Endodermal cell (in vitro differentiated cells): Measurements from ENCODE around the gene HELB. TPM values are rescaled to one million over a fixed set of nuclear protein-coding genes. Genes with fewer than 3 reads are reported as not detected.

Experiments
- DNase-seq: peaks from one replicate; pipeline ENCODE4 v3.0.0-alpha.2; 2017
- H3K27ac ChIP-seq: 2 replicates; pipeline ENCODE4 v1.5.1; 2013; ENCODE audit warnings: mild to moderate bottlenecking, low read depth, low read length, moderate library complexity
- H3K27me3 ChIP-seq: 2 replicates; pipeline ENCODE4 v1.6.1; 2013; ENCODE audit warnings: mild to moderate bottlenecking, low read length, moderate library complexity; ENCODE audit not compliant: insufficient read depth, control insufficient read depth, poor library complexity, severe bottlenecking
- H3K36me3 ChIP-seq: 2 replicates; pipeline ENCODE4 v1.7.0; 2013; ENCODE audit warnings: mild to moderate bottlenecking, low read length, moderate library complexity; ENCODE audit not compliant: control insufficient read depth, insufficient read depth
- H3K4me1 ChIP-seq: one replicate; pipeline ENCODE4 v1.7.0; 2013; ENCODE audit warnings: low read length; ENCODE audit not compliant: control insufficient read depth, insufficient read depth
- H3K4me3 ChIP-seq: 2 replicates; pipeline ENCODE4 v1.5.1; 2013; ENCODE audit warnings: mild to moderate bottlenecking, low read length, moderate library complexity
- H3K9ac ChIP-seq: 2 replicates; pipeline ENCODE4 v1.6.1; 2013; ENCODE audit warnings: mild to moderate bottlenecking, low read length, moderate library complexity; ENCODE audit not compliant: poor library complexity, severe bottlenecking; ENCODE audit errors: extremely low read depth
- H3K9me3 ChIP-seq: 2 replicates; pipeline ENCODE4 v1.6.1; 2013; ENCODE audit warnings: mild to moderate bottlenecking, low read length, moderate library complexity; ENCODE audit not compliant: control insufficient read depth
- H3K27ac Mint-ChIP-seq: 2 replicates; pipeline ENCODE4 v1.8.0; 2020; ENCODE audit warnings: mixed read lengths
- H3K27me3 Mint-ChIP-seq: 2 replicates; pipeline ENCODE4 v1.8.0; 2021; ENCODE audit warnings: mild to moderate bottlenecking, mixed read lengths; ENCODE audit not compliant: insufficient read depth
- H3K36me3 Mint-ChIP-seq: 2 replicates; pipeline ENCODE4 v1.8.0; 2020; ENCODE audit warnings: low read depth, mixed read lengths
- H3K4me1 Mint-ChIP-seq: 2 replicates; pipeline ENCODE4 v1.8.0; 2020; ENCODE audit warnings: mixed read lengths
- H3K4me3 Mint-ChIP-seq: 2 replicates; pipeline ENCODE4 v1.8.0; 2020; ENCODE audit warnings: mild to moderate bottlenecking, moderate library complexity, mixed read lengths
- H3K9me3 Mint-ChIP-seq: 2 replicates; pipeline ENCODE4 v1.8.0; 2020; ENCODE audit warnings: mild to moderate bottlenecking, mixed read lengths
- WGBS, 2 experiments: methylation state at CpG; one replicate each; pipeline versions ENCODE4 v1.1.5 to v1.1.7; 2013; ENCODE audit warnings: missing lambda C conversion rate in 2 of 2, mixed read lengths in 1 of 2; ENCODE audit not compliant: insufficient coverage in 1 of 2, insufficient read length in 1 of 2; 5-methylcytosine and 5-hydroxymethylcytosine counted together
- total RNA-seq, 2 donors: library from RNA; stranded (reverse); fragmentation: NEBNext Ultra II Directional in 1 of 2; extraction: Animal tissue kit (Norgen Biotek cat#: 25700) in 1 of 2; gene quantifications; 2 replicates in 1 of 2; 3 replicates in 1 of 2; pipeline ENCODE4 v1.2.1, GENCODE V29; 2021
- TF ChIP-seq, protein P1 (sequence below): fragments of 200-600 bp; sonication (generic); conservative IDR thresholded peaks from 2 replicates; pipeline ENCODE4 v1.5.0; 2021; ENCODE audit warnings: antibody characterized with exemption, mild to moderate bottlenecking

Gene HELB
- total RNA-seq, 2 donors from 2014 or later = 6.2 to 11.0 TPM

DNA sequence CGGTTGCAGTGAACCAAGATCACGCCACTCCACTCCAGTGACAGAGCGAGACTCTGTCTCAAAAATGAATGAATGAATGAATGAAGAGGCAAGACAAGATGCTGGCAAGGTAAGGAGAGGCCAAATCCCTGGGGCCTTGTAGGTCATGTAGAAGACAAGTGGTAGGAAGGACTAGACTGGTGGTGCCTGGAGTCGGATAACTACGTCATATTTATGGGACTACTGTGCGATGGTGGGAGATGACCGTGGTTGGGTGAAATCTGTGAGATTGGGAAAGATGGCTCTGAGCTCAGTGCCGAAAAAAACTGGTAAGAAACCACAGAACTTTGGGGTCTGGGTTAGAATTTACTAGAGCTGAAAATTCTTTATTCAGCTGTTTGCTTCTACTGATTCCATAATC lies 50.6 kb downstream of the HELB start:
- Mint-ChIP-seq H3K27ac (no peak overlapping the region), H3K4me3 (no peak overlapping the region), H3K9me3 (no peaks in the 10 kb centered on the region), H3K4me1 (no peaks in the 10 kb centered on the region), H3K27me3 (no peaks in the 10 kb centered on the region), H3K36me3 (peaks cover 14% of the 10 kb centered on the region)
- no peak overlapping the region for H3K27ac ChIP-seq
- no peaks in the 10 kb centered on the region for H3K4me1 ChIP-seq
- H3K9ac ChIP-seq = no peak overlapping the region
- TF ChIP-seq, protein P1, sequence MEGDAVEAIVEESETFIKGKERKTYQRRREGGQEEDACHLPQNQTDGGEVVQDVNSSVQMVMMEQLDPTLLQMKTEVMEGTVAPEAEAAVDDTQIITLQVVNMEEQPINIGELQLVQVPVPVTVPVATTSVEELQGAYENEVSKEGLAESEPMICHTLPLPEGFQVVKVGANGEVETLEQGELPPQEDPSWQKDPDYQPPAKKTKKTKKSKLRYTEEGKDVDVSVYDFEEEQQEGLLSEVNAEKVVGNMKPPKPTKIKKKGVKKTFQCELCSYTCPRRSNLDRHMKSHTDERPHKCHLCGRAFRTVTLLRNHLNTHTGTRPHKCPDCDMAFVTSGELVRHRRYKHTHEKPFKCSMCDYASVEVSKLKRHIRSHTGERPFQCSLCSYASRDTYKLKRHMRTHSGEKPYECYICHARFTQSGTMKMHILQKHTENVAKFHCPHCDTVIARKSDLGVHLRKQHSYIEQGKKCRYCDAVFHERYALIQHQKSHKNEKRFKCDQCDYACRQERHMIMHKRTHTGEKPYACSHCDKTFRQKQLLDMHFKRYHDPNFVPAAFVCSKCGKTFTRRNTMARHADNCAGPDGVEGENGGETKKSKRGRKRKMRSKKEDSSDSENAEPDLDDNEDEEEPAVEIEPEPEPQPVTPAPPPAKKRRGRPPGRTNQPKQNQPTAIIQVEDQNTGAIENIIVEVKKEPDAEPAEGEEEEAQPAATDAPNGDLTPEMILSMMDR = no peak
- peaks cover under 1% of the 10 kb centered on the region for H3K36me3 ChIP-seq
- 92 to 97% methylated on average over 7 to 8 of the region's 8 CpGs for WGBS, 2 experiments
- H3K9me3 ChIP-seq = no peaks in the 10 kb centered on the region
- H3K27me3 ChIP-seq = no peaks in the 10 kb centered on the region
- no peak overlapping the region for H3K4me3 ChIP-seq
- DNase-seq = no peak

DNA sequence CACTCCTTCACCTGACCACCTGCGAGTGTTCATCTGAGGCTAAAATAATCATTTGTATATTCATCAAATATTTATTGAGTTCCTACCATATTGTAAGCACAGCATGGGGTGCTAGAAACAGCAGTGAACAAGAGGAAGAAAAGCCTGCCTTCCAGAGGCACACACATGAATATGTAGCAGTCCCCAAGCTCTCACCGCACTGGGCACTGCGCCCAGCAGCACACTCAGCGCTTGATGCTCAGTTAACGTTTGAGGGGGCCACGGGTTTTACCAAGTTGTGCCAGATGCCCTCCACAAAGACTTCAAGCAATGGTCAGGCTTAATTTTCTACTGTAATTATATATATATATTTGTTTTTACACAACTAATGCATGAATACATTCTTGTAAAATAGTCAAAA lies 52.0 kb downstream of the HELB start:
- TF ChIP-seq, protein P1 = no peak
- no peaks in the 10 kb centered on the region for H3K9me3 ChIP-seq
- WGBS, 2 experiments = 96% methylated on average over 6 of the region's 6 CpGs; no CpG with 5 or more reads in 1 of the 2 experiments
- peaks cover 5% of the 10 kb centered on the region for H3K36me3 Mint-ChIP-seq
- no peak overlapping the region for H3K4me3 Mint-ChIP-seq
- H3K36me3 ChIP-seq = no peaks in the 10 kb centered on the region
- no peaks in the 10 kb centered on the region for H3K27me3 Mint-ChIP-seq
- no peak overlapping the region for H3K9ac ChIP-seq
- no peaks in the 10 kb centered on the region for H3K4me1 ChIP-seq
- no peaks in the 10 kb centered on the region for H3K4me1 Mint-ChIP-seq
- H3K27ac Mint-ChIP-seq = no peak overlapping the region
- no peaks in the 10 kb centered on the region for H3K27me3 ChIP-seq
- no peak overlapping the region for H3K4me3 ChIP-seq
- DNase-seq = no peak
- no peak overlapping the region for H3K27ac ChIP-seq
- no peaks in the 10 kb centered on the region for H3K9me3 Mint-ChIP-seq

DNA sequence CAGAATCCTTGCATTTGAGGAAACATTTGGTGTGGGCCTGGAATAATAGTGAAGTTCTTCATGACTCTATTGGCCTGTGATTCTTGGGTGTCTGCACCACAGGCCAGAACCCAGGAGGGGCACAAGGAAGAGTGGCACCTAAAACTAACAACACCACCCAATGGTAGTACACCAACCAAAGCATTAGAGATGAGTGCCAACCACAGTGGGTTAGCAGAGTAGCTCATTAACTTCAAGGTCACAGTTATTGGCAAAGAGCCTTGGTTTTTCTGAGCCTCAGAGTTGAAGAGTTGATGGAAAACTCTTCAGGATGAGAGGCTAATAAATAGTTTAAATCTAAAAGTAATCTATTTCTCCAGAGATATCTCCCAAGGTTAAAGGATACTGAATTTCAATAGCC lies 57.0 kb downstream of the HELB start:
- no peak overlapping the region for H3K4me3 ChIP-seq
- TF ChIP-seq, protein P1 = no peak
- Mint-ChIP-seq H3K4me3 (no peak overlapping the region), H3K4me1 (no peaks in the 10 kb centered on the region), H3K27ac (no peak overlapping the region), H3K9me3 (no peaks in the 10 kb centered on the region), H3K27me3 (no peaks in the 10 kb centered on the region), H3K36me3 (peaks cover 10% of the 10 kb centered on the region)
- H3K4me1 ChIP-seq = no peaks in the 10 kb centered on the region
- no peaks in the 10 kb centered on the region for H3K36me3 ChIP-seq
- H3K27me3 ChIP-seq = no peaks in the 10 kb centered on the region
- no peak for DNase-seq
- H3K27ac ChIP-seq = no peak overlapping the region
- no peak overlapping the region for H3K9ac ChIP-seq
- H3K9me3 ChIP-seq = no peaks in the 10 kb centered on the region
